K562 (cell line): ENCODE measurements around the gene DST.

Experiments
- CTCF ChIP-seq, 3 experiments: IDR thresholded peaks in 2 of 3; conservative IDR thresholded peaks in 1 of 3; 2 replicates each; pipeline ENCODE4 v1.5.1; 2011 to 2012; ENCODE audit warnings: low read length in 3 of 3, mild to moderate bottlenecking in 3 of 3, control low read depth in 2 of 3, improper control_type of control experiment in 1 of 3, inconsistent platforms in 1 of 3, low read depth in 1 of 3, mixed read lengths in 1 of 3, moderate library complexity in 1 of 3; ENCODE audit not compliant: insufficient read depth in 2 of 3
- EZH2 ChIP-seq: IDR thresholded peaks from 2 replicates; pipeline ENCODE4 v1.6.1; 2012; ENCODE audit warnings: low read depth, mild to moderate bottlenecking, inconsistent platforms, low read length, borderline replicate concordance
- HOXB6 ChIP-seq: fragments of 250-450 bp; sonication (Bioruptor Pico); IDR thresholded peaks from 2 replicates; pipeline ENCODE4 v1.5.1; 2022; ENCODE audit warnings: mild to moderate bottlenecking, borderline replicate concordance
- KDM1A ChIP-seq, 2 experiments: fragments of 450-650 bp; IDR thresholded peaks; 2 replicates each; pipeline ENCODE4 v1.6.1; 2016; ENCODE audit warnings: mild to moderate bottlenecking in 2 of 2
- SP1 ChIP-seq: sonication (generic); formaldehyde crosslinking; IDR thresholded peaks from 2 replicates; pipeline ENCODE4 v1.8.1; 2022; ENCODE audit warnings: mild to moderate bottlenecking, missing genetic modification reagents
- ZEB2 ChIP-seq: fragments of 450-650 bp; IDR thresholded peaks from 2 replicates; pipeline ENCODE4 v1.6.1; 2016

- no peak for TF ChIP-seq CTCF (IDR thresholded peaks at IDR 0.05 in 2 of 3, conservative IDR thresholded peaks at IDR 0.05 in 1 of 3; ENCODE audit: insufficient read depth in 2 of 3, low read depth in 1 of 3, low read length in 3 of 3)
- TF ChIP-seq EZH2, result no peak
- TF ChIP-seq ZEB2, result no peak
- no peak for TF ChIP-seq KDM1A (IDR thresholded peaks at IDR 0.05)
- no peak for TF ChIP-seq HOXB6
- no peak for TF ChIP-seq SP1 (CRISPR knock-in tag)
Observed at GRCh38 chr6:56532766-56533551, 109.7 kb downstream of the DST start.
